AG08395 (cell line): ENCODE results near the gene DTNBP1.
"Not testable (repeated sequence)": the region's sequence is repeated elsewhere in the genome, so short reads cannot be mapped to it uniquely, and the experiment has no call there.

Source experiments
- DNase-seq: peaks from one replicate; pipeline ENCODE4 v3.0.0; 2012; ENCODE audit warnings: mixed read lengths, low spot score

Gene DTNBP1

GRCh38 chr6:15666896-15667295 lies 4.1 kb upstream of the DTNBP1 start:
- not testable (repeated sequence) for DNase-seq

GRCh38 chr6:15665237-15665636 lies 2.4 kb upstream of the DTNBP1 start:
- DNase-seq: no peak

DNA sequence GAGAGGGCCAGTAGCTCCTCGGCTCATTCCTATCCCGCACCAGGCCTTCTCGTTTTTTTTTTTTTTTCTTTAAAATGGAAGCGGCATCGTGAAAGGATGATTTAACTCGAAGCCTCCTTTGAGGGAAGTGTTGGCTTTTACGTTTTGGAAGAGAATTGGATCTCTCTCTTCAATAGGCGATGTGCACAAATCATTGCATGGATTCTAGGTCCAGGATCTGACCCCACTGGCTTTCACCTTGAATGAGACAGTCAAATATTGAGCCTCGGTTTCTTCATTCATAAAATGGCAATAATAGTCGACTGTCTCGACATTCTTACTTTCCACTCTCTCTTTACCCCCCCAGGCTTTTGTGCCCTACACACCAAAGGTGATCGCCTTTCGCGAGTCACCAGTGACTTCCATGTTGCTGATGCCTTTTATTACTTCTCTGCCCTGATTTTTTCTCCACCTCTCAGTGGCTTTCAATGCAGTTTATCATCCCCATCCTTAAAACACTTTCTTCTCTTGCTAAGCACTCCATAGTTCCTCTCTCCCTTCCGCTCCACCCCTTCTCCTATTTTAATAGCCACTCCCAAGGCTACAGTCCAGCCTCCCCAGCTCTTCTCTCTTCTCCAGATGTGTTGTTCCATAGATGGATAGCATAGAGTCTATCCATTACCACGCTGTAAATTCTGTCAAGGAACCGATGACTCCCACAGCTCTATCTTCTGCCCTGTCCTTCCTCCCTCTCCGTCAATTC lies 473 bp upstream of the DTNBP1 start:
- DNase-seq: no peak

GRCh38 chr6:15661853-15662325 lies 939 bp downstream of the DTNBP1 start:
- no peak for DNase-seq

DNA sequence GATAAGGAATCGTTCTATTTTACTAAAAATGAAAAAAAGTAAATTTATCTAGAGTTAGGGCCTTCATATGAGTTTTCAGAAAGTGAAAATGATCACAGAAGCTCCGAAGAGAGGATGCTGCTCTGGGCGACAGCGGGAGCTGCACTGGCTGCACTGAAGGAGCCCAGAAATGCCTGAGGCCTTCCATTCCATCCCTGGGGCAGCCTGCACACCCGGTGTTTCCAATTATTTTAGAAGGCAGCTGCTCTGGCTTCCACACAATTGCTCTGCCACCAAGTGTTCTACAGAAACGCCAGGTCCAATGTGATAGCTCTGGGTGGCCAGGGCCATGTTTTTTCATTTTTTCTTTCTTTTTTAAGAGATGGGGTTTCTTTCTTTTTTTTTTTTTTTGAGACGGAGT lies 3.6 kb downstream of the DTNBP1 start:
- DNase-seq: peak; percentile 46

DNA sequence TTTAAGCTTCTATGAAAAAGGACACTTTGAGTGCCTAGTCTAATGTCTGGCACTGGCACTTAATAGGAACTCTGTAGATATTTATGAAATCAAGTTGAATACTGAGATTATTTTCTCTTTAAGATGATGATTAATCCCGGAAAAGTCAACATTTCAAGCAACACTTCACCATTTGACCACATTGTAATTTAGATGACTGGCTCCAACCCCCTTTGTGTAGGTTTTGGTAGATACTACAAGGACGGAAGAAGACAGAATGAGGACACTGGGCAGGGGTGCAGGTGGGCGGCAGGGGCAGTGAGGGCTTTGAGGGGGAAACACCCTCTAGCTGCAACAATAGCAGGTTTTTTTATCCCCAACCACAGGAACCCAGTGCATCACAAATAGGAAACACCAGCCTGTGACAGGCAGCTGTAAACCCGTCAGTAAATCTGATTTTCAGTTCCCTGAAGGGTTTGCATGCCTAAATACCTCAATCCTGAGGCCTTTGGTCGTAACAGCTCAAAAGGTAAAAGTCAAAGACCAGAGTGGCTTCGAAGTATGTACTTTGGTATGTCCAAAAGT lies 4.6 kb downstream of the DTNBP1 start:
- no peak for DNase-seq

- DNase-seq: no peak
Measured at GRCh38 chr6:15657290-15657689, 5.5 kb downstream of the DTNBP1 start.

DNA sequence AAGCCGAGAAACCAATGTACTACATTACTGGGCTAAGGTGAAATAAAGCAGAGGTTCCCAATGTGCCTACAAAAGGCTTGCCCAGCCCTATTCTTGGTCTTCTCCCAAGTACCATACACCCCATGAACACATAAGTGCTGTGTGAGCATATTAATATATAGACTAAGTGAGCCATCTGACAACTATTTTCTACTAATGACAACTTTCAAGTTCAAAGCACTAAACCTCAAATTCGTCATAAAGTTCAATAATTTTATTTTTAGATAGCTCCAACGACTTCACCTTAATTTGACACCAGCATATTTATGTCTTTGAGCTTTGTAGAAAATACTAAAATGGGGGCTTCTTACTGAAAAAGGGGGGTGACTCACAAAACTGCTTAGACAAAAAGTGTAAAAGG lies 6.7 kb downstream of the DTNBP1 start:
- DNase-seq: no peak

GRCh38 chr6:15654250-15654649 lies 8.6 kb downstream of the DTNBP1 start:
- no peak for DNase-seq

GRCh38 chr6:15653581-15653980 lies 9.2 kb downstream of the DTNBP1 start:
- DNase-seq: no peak

GRCh38 chr6:15650004-15650559 lies 12.7 kb downstream of the DTNBP1 start:
- not testable (repeated sequence) for DNase-seq

DNA sequence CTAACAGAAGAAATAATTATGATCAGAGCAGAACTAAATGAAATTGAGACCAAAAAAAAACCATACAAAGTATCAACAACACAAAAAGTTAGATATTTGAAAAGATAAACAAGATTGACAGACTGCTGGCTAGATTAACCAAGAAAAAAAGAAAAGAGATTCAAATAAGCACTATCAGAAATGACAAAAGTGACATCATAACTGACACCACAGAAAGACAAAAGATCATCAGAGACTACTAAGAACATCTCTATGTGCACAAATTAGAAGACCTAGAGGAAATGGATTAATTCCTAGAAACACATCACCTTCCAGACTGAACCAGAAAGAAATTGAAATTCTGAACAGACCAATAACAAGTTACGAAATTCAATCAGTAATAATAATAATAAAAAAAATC lies 17.9 kb downstream of the DTNBP1 start:
- no peak for DNase-seq

DNA sequence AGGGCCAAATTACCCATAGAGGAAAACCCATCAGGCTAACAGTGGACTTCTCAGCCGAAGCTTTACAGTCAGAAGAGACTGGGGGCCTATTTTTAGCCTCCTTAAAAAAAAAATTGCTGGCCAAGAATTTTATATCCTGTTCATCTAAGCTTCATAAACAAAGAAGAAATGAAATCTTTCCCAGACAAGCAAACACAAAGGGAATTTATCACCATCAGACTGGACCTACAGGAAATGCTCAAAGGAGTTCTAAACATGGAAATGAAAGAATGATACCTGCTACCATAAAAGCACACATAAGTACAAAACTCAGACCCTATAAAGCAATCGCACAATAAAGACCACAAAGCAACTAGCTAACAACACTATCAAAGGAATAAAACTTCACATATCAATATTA lies 19.3 kb downstream of the DTNBP1 start:
- DNase-seq: no peak

- DNase-seq: no peak
Measured at GRCh38 chr6:15642276-15642675, 20.6 kb downstream of the DTNBP1 start.

- DNase-seq: no peak
Measured at GRCh38 chr6:15638373-15638772, 24.5 kb downstream of the DTNBP1 start.

- DNase-seq: no peak
Measured at GRCh38 chr6:15631432-15631831, 31.4 kb downstream of the DTNBP1 start.

DNA sequence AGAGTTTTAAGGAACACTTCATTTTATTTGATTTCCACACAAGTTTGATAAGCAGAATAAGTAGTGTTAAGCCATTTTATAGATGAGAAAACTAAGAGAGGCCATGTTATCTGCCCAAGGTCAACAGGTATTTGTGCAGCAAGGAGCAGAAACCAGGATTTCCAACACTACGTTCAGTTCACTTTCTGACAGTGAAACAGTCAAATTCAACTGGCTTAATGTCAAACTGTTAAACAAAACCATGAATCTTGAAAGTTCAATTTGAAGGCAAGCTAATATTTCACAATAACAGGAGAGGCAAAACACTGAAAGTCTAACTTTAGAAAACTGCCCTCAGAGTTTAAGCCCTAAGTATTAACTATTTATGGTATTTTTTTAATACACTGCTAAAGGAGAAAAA lies 32.6 kb downstream of the DTNBP1 start:
- no peak for DNase-seq

DNA sequence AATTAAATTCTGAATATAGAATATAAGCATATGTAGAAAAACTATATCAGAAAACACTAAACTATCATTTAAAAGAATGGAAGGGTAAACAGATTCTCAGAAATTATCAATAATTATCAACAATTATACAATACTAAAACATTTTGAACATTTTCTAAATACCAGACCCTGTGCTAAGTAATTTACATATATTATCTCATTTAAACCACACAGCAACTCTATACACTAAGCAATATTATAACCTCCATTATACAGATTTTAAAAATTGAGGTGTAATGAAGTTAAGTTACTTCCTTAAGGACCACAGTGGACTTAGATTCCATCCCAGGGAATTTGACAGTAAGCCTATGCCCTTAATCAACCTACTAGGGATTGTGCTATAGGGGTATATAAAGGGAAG lies 33.3 kb downstream of the DTNBP1 start:
- no peak for DNase-seq

DNA sequence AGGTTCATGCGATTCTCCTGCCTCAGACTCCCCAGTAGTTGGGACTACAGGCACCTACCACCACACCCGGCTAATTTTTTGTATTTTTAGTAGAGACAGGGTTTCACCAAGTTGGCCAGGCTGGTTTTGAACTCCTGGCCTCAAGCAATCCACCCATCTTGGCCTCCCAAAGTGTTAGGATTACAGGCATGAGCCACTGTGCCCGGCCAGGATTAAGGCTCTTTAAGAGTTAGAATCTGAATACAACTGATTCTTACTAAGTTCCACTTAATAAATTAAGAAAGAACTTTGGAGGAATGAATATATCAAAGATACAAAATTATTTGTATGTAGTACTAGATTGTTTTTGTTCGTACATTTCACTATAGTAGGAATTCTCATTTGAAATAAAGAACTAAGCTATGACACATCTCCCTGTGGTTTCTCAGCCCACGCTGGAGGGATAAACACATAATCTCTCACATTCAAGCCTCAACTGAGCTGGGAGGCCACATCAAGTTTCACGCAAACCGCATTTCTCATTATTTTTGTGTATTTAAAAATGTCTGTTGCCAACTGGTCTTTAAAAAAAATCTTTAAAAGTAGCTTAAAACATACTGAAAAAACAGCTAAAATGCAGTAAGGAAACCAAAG lies 34.2 kb downstream of the DTNBP1 start:
- DNase-seq: peak; percentile 80

GRCh38 chr6:15627821-15628220 lies 35.0 kb downstream of the DTNBP1 start:
- DNase-seq: no peak

GRCh38 chr6:15626878-15627674 lies 35.8 kb downstream of the DTNBP1 start:
- no peak for DNase-seq

GRCh38 chr6:15626160-15626559 lies 36.7 kb downstream of the DTNBP1 start:
- DNase-seq: no peak
